SKM-1 (cell line): Measurements from ENCODE around the gene APBB2.

ENCODE experiments used
- DNase-seq: peaks from one replicate; lab custom pipeline; 2025; ENCODE audit not compliant: unreplicated experiment; lab: John Stamatoyannopoulos, UW

APBB2 gene

GRCh38 chr4:41216294-41217019 is 2.1 kb upstream of the APBB2 start:
- DNase-seq: peak; percentile 64

GRCh38 chr4:41215969-41216293 is 1.6 kb upstream of the APBB2 start:
- no peak for DNase-seq

GRCh38 chr4:41215155-41215554 is 813 bp upstream of the APBB2 start:
- no peak for DNase-seq

GRCh38 chr4:41214825-41215146 is 444 bp upstream of the APBB2 start:
- DNase-seq: no peak

- DNase-seq: no peak
These were observed 662 bp downstream of the APBB2 start for GRCh38 chr4:41213625-41214135.

GRCh38 chr4:41212616-41213203 is 1.6 kb downstream of the APBB2 start:
- peak; percentile 32 for DNase-seq

- DNase-seq: no peak
These were observed 2.3 kb downstream of the APBB2 start for GRCh38 chr4:41211951-41212615.

- DNase-seq: no peak
These were observed 4.4 kb downstream of the APBB2 start for GRCh38 chr4:41209901-41210300.

- no peak for DNase-seq
These were observed 5.2 kb downstream of the APBB2 start for GRCh38 chr4:41209187-41209586.

GRCh38 chr4:41207291-41207831 is 7.0 kb downstream of the APBB2 start:
- DNase-seq: no peak

- no peak for DNase-seq
These were observed 8.4 kb downstream of the APBB2 start for GRCh38 chr4:41205854-41206460.

GRCh38 chr4:41205130-41205529 is 9.2 kb downstream of the APBB2 start:
- no peak for DNase-seq

- no peak for DNase-seq
These were observed 9.9 kb downstream of the APBB2 start for GRCh38 chr4:41204400-41204978.

GRCh38 chr4:41203841-41204240 is 10.5 kb downstream of the APBB2 start:
- no peak for DNase-seq

- no peak for DNase-seq
These were observed 11.3 kb downstream of the APBB2 start for GRCh38 chr4:41202820-41203568.

GRCh38 chr4:41202356-41202755 is 12.0 kb downstream of the APBB2 start:
- no peak for DNase-seq

- DNase-seq: no peak
These were observed 13.8 kb downstream of the APBB2 start for GRCh38 chr4:41200486-41201017.

GRCh38 chr4:41199788-41200187 is 14.6 kb downstream of the APBB2 start:
- DNase-seq: no peak

GRCh38 chr4:41197996-41198395 is 16.3 kb downstream of the APBB2 start:
- no peak for DNase-seq

- no peak for DNase-seq
These were observed 16.8 kb downstream of the APBB2 start for GRCh38 chr4:41197495-41197894.
